Ascending aorta (tissue), 2 donors: Measurements from ENCODE around the gene IFNW1. TPM values are rescaled to one million over a fixed set of nuclear protein-coding genes. Genes with fewer than 3 reads are reported as not detected.
"Not testable (repeated sequence)": the region's sequence is repeated elsewhere in the genome, so short reads cannot be mapped to it uniquely, and the experiment has no call there.

Experiments
- DNase-seq, 2 donors: peaks; one replicate each; pipeline ENCODE4 v3.0.0-alpha.2; 2019; ENCODE audit warnings: low spot score in 2 of 2
- H3K27ac ChIP-seq, 2 donors: fragments of 200-600 bp; sonication (generic); one replicate each; pipeline ENCODE4 v1.5.1; 2016 to 2017; ENCODE audit warnings: mild to moderate bottlenecking in 1 of 2
- H3K27me3 ChIP-seq: fragments of 200-600 bp; sonication (generic); one replicate; pipeline ENCODE4 v1.5.1; 2017
- H3K36me3 ChIP-seq, 2 donors: fragments of 200-600 bp; sonication (generic); one replicate each; pipeline ENCODE4 v1.5.1; 2016
- H3K4me1 ChIP-seq, 2 donors: fragments of 200-600 bp; sonication (generic); one replicate each; pipeline ENCODE4 v1.5.1; 2016 to 2017; ENCODE audit warnings: mild to moderate bottlenecking in 1 of 2
- H3K4me3 ChIP-seq, 2 donors: fragments of 200-600 bp; sonication (generic); one replicate each; pipeline ENCODE4 v1.5.1; 2016 to 2017; ENCODE audit warnings: mild to moderate bottlenecking in 1 of 2
- H3K9me3 ChIP-seq, 2 donors: fragments of 200-600 bp; sonication (generic); one replicate each; pipeline ENCODE4 v1.5.1; 2016
- CTCF ChIP-seq, 3 experiments: fragments of 200-600 bp in 2 of 3; fragments of 450-650 bp in 1 of 3; sonication (generic) in 2 of 3; IDR thresholded peaks; one replicate each; pipeline ENCODE4 v1.5.1; 2016 to 2019; ENCODE audit warnings: antibody characterized with exemption in 3 of 3, mild to moderate bottlenecking in 1 of 3, moderate library complexity in 1 of 3
- intact Hi-C: fragments of 100-400 bp; cut with DNase I; formaldehyde crosslinking; loops from one replicate; pipeline ENCODE4 v1.15.1; 2023
- total RNA-seq: library from RNA; depleted of rRNA; stranded (reverse); fragments of >200 nt; gene quantifications from one replicate; pipeline ENCODE4 v1.1.0, GENCODE V29; 2016

The IFNW1 gene
- total RNA-seq: not detected

- H3K9me3 ChIP-seq: no peaks in the 10 kb centered on the region
- no peaks in the 10 kb centered on the region for H3K4me1 ChIP-seq
- H3K4me3 ChIP-seq: no peak within 1 kb of the TSS
- DNase-seq: no peak
- H3K27ac ChIP-seq: no peak within 1 kb of the TSS
- intact Hi-C loops: no loop called here
- no peak for TF ChIP-seq CTCF (IDR thresholded peaks at IDR 0.05)
- H3K36me3 ChIP-seq: no peaks in the 10 kb centered on the region
- H3K27me3 ChIP-seq: no peaks in the 10 kb centered on the region
Measured at GRCh38 chr9:21141427-21141882, at the start of gene IFNW1. TSS of gene IFNW1 (minus strand) at chr9:21141832. CDS start at chr9:21141570, 262 bp downstream.

- H3K36me3 ChIP-seq, H3K4me3 ChIP-seq, H3K27ac ChIP-seq, DNase-seq, H3K4me1 ChIP-seq, H3K9me3 ChIP-seq, H3K27me3 ChIP-seq, intact Hi-C loops: not testable (repeated sequence)
Measured at GRCh38 chr9:21187487-21187886, 45.9 kb upstream of the IFNW1 start, which contains the start of gene IFNA4. TSS of gene IFNA4 (minus strand) at chr9:21187587. CDS start at chr9:21187531, 56 bp downstream.

GRCh38 chr9:21182810-21183736 lies 41.4 kb upstream of the IFNW1 start:
- H3K27ac ChIP-seq, H3K4me3 ChIP-seq, H3K4me1 ChIP-seq, H3K27me3 ChIP-seq, H3K9me3 ChIP-seq, H3K36me3 ChIP-seq, DNase-seq, intact Hi-C loops: not testable (repeated sequence)
- TF ChIP-seq CTCF (IDR thresholded peaks at IDR 0.05): peak in 2 of 3 experiments; percentile 24 to 37

- intact Hi-C loops: no loop called here
- Histone ChIP-seq H3K36me3 (no peaks in the 10 kb centered on the region), H3K27me3 (no peaks in the 10 kb centered on the region), H3K4me1 (no peaks in the 10 kb centered on the region), H3K27ac (no peak overlapping the region), H3K4me3 (no peak overlapping the region), H3K9me3 (no peaks in the 10 kb centered on the region)
- TF ChIP-seq CTCF (IDR thresholded peaks at IDR 0.05): no peak
- DNase-seq: no peak
Measured at GRCh38 chr9:21174671-21175070, 33.0 kb upstream of the IFNW1 start.

- Histone ChIP-seq H3K4me1 (no peaks in the 10 kb centered on the region), H3K27me3 (no peaks in the 10 kb centered on the region), H3K4me3 (no peak overlapping the region), H3K9me3 (no peaks in the 10 kb centered on the region), H3K27ac (no peak overlapping the region), H3K36me3 (no peaks in the 10 kb centered on the region)
- intact Hi-C loops: no loop called here
- no peak for TF ChIP-seq CTCF (IDR thresholded peaks at IDR 0.05)
- no peak for DNase-seq
Measured at GRCh38 chr9:21172156-21172555, 30.5 kb upstream of the IFNW1 start.

- H3K9me3 ChIP-seq: no peaks in the 10 kb centered on the region
- TF ChIP-seq CTCF (IDR thresholded peaks at IDR 0.05): no peak
- H3K36me3 ChIP-seq: no peaks in the 10 kb centered on the region
- no peak for DNase-seq
- intact Hi-C loops: no loop called here
- H3K4me1 ChIP-seq: no peaks in the 10 kb centered on the region
- H3K27me3 ChIP-seq: no peaks in the 10 kb centered on the region
- no peak overlapping the region for H3K4me3 ChIP-seq
- no peak overlapping the region for H3K27ac ChIP-seq
Measured at GRCh38 chr9:21171351-21171750, 29.7 kb upstream of the IFNW1 start.

- H3K4me3 ChIP-seq, DNase-seq, H3K4me1 ChIP-seq, H3K27ac ChIP-seq, intact Hi-C loops, H3K9me3 ChIP-seq, H3K36me3 ChIP-seq, H3K27me3 ChIP-seq: not testable (repeated sequence)
Measured at GRCh38 chr9:21166560-21166959, 24.9 kb upstream of the IFNW1 start, which contains the start of gene IFNA21. TSS of gene IFNA21 (minus strand) at chr9:21166660. CDS start at chr9:21166612, 48 bp downstream.
